Stimulated activated CD4-positive, alpha-beta T cell treated with anti-CD3 and anti-CD28 coated beads, Interleukin-15, amount 100 ng/mL, for 48 hours (primary cell): ENCODE results near the gene EGFR.

ENCODE experiments used
- DNase-seq, 2 donors: peaks; one replicate each; pipeline ENCODE4 v3.0.0-alpha.2; 2020; ENCODE audit warnings: low read depth in 2 of 2

EGFR gene

DNA sequence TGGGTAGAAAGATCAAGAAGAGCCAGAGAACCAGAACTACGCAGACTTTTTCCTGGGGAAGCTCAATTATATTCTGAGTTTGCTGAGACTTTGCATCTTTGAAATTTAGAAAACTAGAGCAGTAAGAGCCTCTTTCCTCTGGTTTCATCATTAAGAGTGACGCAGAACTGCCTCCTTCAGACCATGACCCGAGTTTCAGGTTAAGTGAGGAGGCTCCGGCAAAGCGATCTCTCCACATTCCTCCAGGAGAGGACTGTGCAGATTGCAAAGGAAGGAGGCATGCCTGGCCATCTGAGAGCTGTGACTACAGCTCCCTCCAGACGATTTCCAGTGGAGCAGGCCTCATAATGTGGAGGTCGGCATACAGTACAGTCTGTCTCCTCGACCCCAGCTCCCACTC is 230.5 kb downstream of the EGFR start:
- no peak for DNase-seq

DNA sequence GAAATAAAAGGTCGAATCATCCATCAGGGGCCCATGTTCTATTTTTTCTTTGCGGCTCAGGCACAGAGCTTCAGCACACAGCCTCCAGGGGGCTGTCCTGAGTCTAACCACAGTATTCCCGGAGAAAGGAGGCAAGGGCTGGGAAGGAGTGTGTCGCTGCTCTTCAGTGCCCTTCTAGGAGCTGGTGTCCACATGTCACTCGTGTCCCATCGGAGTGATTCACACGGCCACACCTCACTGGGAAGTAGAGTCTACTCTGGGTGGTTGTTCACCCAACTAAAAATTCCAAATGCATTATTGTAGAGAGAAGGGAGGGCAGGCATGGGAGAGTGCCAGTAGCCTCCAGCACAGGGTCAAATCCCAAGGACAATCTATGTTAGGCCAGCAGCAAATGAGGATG is 231.5 kb downstream of the EGFR start:
- DNase-seq, result no peak

DNA sequence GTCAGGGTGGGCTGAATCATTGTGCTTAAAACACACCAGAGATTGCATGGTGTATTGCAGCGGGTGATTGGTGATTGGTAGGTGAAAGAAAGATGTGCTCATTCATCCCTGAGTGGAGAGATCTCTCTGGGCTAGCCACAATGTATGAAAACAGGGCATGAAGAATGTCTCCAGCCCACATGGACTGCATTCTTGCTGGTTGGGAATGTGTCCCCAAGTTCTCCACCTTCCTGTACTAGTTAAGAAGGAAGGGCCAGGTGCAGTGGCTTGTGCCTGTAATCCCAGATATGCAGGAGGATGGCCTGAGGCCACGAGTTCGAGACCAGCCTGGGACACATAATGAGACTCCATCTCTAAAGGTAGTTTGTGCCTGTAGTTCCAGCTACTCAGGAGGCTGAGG is 232.5 kb downstream of the EGFR start:
- DNase-seq, result no peak

DNA sequence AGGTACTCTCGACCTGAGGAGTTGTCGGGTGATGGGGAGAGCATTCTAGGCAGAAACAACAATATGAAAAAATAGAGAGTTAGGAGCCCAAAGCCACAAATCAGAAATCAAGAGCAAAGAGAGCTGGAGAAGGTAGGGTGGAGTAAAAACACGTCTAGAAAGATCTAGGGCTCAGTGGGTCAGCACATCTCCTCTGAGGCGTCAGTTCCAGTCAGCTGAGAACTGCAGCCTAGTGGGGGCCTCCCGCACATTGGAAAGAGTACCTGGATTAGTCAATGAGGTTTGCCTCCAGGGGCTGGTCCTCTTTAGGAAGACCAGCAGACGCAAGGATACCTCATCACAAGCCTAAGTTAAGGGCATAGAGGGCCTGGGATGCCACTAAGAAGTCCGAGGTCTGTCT is 233.1 kb downstream of the EGFR start:
- no peak for DNase-seq

DNA sequence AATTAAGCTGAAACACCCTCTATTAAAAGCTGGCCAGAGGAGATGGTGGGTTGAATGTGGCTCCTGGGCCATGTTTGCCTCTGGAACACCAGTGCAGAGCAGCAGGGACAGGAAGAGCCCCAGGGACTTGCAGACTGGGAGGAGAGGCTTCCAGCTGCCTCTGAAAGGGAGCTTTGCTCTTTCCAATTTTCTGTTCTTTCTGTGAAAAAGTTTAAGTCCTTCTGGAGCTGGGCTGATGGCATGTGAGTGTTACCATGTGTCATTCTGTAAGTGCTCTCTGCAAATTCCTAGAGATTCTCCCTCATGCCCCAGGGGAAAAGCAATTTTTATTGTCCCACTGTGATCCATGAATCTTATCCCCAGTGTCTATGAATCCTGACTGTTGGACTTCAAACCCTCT is 233.6 kb downstream of the EGFR start:
- no peak for DNase-seq

DNA sequence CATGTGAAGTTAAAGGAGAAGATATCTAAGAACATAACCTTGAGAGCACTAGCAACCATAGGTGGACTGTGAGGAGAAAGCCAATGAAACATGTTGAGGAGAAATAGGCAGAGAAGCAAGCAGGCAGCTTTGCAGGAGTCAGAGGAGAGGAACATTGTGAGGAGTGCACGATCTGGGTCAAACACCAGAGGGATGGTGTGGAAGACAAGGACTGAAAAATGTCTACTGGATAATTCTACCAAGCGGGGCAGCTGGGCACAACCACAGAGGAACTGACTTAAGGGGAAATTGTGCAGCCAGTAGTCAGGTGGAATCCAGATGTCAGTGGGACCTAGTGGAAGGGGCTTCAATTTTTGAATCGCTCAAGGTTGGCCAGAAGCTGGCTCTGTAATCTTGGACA is 234.4 kb downstream of the EGFR start:
- DNase-seq, result no peak

DNA sequence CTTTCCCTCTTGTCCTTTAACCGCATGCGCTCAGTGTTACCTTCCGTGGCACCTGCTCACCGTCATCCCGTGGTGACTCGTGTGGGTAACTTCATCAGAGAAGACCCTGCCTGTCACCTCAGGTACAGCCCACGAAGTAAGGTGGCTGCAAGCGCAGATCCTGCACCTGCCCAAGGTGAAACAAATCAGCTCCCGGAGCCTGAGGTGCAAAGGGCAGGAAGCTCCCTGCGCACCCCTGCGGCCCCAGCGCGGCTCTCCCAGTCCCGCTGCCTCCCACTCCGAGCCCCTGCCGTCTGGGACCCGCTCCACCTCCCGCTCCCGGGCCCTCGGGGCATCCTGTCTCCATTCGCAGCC is 235.4 kb downstream of the EGFR start:
- no peak for DNase-seq

DNA sequence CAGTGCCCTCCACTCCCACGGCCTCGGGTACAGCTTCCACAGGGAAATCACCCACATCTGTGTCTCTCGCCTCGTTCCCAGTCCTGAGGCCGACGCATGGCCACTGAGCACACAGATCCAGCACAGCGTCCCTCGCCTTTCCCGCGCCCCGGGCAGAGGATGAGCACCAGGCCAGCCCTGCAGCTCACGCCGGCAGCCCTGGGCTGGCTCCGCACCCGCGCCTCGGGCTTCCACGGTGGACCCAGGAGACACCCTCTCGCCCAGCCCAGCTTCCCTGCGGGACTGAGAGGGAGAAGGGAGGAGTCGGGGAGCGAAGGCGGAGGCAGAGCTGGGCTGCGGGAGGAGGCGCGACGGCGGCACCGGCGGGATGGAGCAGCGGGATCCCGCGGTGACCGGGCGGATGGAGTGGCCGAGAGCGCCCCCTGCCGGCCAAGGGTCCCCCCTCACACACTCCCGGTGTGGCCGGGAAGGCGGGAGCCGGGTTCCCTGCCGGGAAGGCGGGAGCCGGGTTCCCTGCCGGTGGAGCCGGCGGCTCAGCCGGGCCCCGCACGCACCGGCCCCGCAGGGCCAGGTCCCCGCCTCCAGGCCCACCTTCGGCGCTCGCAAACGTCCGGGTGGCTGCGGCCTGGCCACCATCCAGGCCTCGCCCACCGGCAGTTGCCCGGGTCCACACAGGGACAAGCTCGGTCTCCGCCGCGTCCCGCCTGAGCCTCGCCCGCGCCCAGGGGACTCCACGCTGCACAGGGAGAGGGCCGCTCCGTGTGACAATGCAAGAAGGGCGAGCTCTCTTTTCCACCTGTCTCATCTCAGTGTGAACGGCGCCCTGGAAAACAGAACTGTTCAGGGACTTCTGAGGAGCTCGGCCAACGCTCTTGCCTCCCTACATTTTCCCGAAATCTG is 236.0 kb downstream of the EGFR start:
- DNase-seq, result peak in 1 of 2 donors; percentile 68

DNA sequence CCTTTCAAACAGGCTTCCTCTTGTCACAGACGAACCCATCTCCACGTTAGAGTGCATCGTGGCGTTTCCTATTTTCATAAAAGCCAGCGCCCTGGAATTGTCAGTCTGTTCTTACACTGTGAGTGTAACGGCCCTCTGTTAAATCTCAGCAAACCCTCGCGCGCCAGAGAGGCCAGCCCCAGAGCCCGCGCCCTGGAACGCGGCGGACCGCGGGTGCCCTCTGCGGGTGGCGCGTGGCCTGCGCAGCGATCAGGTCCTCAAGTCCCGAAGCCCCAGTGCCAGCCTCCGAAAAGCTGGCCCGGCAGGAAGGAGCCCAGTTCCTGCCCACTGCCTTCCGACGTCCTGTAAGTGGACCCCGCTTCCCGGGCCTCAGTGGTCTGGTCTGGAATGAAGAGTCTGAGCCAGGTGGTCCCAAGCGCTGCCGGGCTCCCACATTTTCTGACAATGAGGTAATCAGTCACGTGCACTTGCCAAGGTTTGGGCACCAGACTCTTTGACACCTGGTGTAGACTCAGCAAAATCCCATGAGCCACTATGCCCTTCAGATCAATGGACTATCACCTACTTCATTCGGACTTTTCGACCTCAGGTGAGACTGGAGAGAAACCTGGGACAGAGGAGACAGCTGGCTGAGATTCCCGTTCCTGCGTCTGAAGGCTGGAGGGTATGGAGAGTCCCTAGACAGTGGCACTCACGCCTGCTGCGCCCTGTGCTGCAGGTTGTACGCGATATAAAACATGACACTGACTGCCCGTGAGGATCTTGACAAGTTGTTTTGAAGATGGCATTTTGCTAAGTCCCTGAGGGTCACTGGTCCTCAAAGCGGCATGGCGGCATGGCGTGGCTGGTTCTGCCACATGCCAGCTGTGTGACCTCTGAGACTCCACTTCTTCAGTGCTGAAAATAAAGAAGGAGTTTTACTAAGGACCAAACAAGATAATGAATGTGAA is 237.0 kb downstream of the EGFR start:
- peak; percentile 56 to 74 for DNase-seq

DNA sequence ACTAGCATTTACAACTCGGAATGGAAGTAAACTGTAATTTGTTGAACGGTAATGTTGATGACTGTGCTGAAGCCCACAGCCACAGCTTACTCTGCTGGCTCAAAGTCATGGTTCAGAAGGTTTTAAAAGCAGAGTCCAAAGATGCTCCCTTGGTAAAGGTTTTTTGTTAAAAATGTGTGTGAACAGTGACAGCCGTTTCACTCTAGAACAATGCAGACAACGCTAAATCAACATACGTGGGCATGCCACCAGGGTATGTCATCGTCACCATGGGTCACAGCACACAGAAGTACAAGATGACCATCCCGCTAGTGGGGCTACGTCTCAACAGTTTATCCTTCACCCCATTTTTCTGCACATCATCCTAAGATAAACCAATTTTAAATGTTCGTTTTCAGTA is 239.8 kb downstream of the EGFR start:
- DNase-seq, result no peak

DNA sequence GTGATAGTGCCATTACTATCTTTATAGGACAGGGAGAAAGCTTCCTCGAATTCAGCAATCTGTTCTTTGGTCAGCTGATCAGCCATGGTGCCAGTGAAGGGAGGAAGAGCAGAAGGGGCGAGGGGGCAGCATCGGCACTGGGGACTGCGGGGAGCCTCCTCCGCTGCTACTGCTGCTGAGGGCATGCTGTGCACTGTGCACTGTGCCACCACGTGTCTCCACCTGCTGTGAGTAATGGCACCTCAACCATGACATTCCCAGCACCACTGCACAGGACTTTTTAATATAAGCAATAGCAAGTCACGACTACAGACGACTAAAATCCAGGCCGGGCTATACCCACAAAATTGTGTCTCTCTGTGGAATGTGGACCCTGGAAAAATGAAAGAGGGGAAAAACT is 241.4 kb downstream of the EGFR start:
- DNase-seq, result no peak

DNA sequence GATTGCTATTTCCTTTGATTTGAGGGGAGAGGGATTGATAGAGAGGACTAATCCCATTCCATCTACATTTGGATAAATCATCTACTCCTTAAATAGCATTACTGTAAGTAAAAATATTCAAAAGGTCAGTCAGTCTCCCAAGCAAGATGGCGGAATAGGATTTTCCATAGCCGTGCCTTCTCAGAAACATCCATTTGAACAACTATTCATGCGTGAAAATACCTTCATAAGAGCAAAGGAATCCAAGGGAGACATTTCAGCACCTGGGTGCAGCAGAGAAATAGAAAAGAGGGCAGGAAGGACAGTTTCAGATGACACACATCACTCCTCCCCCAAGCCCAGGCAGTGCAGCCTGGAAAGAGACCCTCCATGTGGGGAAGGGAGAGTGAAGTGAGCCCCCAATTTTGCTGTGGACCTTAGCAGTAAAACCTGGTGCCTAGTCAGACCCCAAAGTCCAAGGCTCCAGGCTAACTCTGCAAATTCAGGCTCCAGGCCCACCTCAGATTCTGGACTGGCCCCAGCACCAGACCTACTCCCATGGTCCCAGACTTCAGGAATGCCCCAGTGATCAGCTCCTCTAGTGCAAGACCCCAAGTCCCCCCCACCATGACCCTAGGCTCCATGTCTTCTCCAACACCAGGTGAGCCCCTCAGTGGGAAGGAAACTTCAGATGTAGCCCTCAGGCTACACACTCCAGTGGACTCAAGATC is 242.0 kb downstream of the EGFR start:
- no peak for DNase-seq
